Hematopoietic multipotent progenitor cell treated with erythropoietin and hydrocortisone succinate and interleukin-3 and kit ligand, for 4 days (in vitro differentiated cells): ENCODE data around the gene ZSWIM5.
"Not testable (repeated sequence)": the region's sequence is repeated elsewhere in the genome, so short reads cannot be mapped to it uniquely, and the experiment has no call there.

Experiments used
- DNase-seq: peaks from one replicate; pipeline ENCODE4 v3.0.0-alpha.2; 2015

Gene ZSWIM5

GRCh38 chr1:45084562-45084961 is 121.8 kb downstream of the ZSWIM5 start:
- no peak for DNase-seq

- DNase-seq = no peak
Measured at GRCh38 chr1:45079533-45079932, 126.9 kb downstream of the ZSWIM5 start.

- not testable (repeated sequence) for DNase-seq
Measured at GRCh38 chr1:45076959-45077358, 129.4 kb downstream of the ZSWIM5 start.

- no peak for DNase-seq
Measured at GRCh38 chr1:45071567-45071966, 134.8 kb downstream of the ZSWIM5 start.

GRCh38 chr1:45067806-45068205 is 138.6 kb downstream of the ZSWIM5 start:
- DNase-seq = no peak

- no peak for DNase-seq
Measured at GRCh38 chr1:45065083-45065482, 141.3 kb downstream of the ZSWIM5 start.

- not testable (repeated sequence) for DNase-seq
Measured at GRCh38 chr1:45062463-45062862, 143.9 kb downstream of the ZSWIM5 start.

- no peak for DNase-seq
Measured at GRCh38 chr1:45059829-45060228, 146.6 kb downstream of the ZSWIM5 start.

- DNase-seq = no peak
Measured at GRCh38 chr1:45057542-45057941, 148.9 kb downstream of the ZSWIM5 start.

GRCh38 chr1:45051005-45051772 is 155.2 kb downstream of the ZSWIM5 start:
- no peak for DNase-seq

GRCh38 chr1:45047032-45047431 is 159.4 kb downstream of the ZSWIM5 start:
- no peak for DNase-seq

GRCh38 chr1:45044916-45045315 is 161.5 kb downstream of the ZSWIM5 start:
- no peak for DNase-seq

GRCh38 chr1:45043094-45043493 is 163.3 kb downstream of the ZSWIM5 start:
- DNase-seq = no peak

- no peak for DNase-seq
Measured at GRCh38 chr1:45040297-45040696, 166.1 kb downstream of the ZSWIM5 start.

GRCh38 chr1:45038661-45039364 is 167.6 kb downstream of the ZSWIM5 start:
- DNase-seq = peak; percentile 95

GRCh38 chr1:45038240-45038639 is 168.2 kb downstream of the ZSWIM5 start:
- DNase-seq = no peak

GRCh38 chr1:45037456-45037855 is 168.9 kb downstream of the ZSWIM5 start:
- DNase-seq = peak; percentile 84

GRCh38 chr1:45035631-45036301 is 170.6 kb downstream of the ZSWIM5 start:
- DNase-seq = peak; percentile 89

GRCh38 chr1:45033356-45033755 is 173.0 kb downstream of the ZSWIM5 start:
- DNase-seq = peak; percentile 33

GRCh38 chr1:45032837-45033236 is 173.6 kb downstream of the ZSWIM5 start:
- no peak for DNase-seq

GRCh38 chr1:45026446-45026845 is 180.0 kb downstream of the ZSWIM5 start:
- DNase-seq = no peak

- no peak for DNase-seq
Measured at GRCh38 chr1:45023663-45024062, 182.7 kb downstream of the ZSWIM5 start.

GRCh38 chr1:45018599-45019230 is 187.7 kb downstream of the ZSWIM5 start:
- peak; percentile 84 for DNase-seq
